ENCODE measurements around the gene SLFNL1.

- TF ChIP-seq CTCF (IDR thresholded peaks at IDR 0.05): no peak
- no peak for TF ChIP-seq POLR2A (IDR thresholded peaks at IDR 0.05)
Measured at GRCh38 chr1:41025979-41026819, 4.7 kb upstream of the SLFNL1 start.
